NCI-H2227 (cell line): ENCODE data around the gene COL6A2.
"Not testable (repeated sequence)": the region's sequence is repeated elsewhere in the genome, so short reads cannot be mapped to it uniquely, and the experiment has no call there.

ENCODE experiments used
- DNase-seq: peaks from one replicate; lab custom pipeline; 2025; ENCODE audit not compliant: unreplicated experiment; lab: John Stamatoyannopoulos, UW

The COL6A2 gene

DNA sequence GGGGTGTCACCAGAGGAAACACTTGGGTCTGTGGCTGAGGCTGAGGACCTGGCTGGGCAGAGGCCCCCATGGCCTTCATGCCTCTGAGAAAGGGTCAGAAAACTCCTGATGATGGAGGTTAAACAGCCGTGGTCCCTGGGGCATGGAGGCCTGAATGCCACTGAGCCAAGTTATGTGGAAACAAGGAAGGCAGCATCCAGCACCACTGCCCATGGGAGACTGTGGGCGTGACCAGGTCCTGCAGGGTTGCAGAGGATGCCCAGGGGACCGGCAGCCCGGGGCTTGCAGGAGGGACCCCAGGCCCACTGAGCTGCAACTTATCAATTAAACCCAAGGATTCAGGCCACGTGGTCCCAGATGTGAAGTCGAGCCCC lies 18.9 kb upstream of the COL6A2 start:
- no peak for DNase-seq

DNA sequence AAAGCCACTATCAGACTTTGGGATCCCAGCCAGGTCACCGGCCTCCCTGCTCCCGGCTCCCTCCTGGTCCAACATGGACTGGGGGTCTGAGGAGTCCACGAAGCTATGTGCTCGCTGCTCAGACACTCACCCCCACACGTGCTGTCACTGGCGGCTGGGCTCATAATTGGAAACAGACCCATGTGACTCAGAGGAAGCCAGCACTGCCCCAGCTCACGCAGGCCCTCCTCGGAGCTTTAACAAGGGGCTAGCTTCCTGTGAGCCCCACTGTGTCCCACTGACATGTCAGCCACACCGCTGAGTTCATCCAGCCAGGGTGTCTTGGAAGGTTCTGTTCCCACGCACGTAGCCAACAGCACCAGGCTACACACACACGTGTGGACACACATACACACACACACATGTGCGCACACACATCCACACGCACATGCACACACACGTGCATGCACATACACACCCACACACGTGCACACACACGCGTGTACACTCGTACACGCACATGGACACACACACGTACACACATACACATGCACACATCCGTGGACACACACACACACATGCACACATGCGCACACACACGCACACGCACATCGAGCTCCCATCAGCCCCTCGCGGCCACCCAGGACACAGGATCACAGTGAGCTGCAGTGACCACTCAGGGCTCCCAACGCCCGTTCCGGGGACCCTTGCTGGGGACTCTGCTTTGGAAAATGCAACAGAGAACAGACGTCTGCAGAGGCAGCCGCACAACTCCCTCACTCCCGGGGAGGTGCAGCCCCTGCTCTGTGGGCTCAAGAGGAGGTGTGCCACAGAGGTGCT lies 18.4 kb upstream of the COL6A2 start:
- DNase-seq, result no peak

DNA sequence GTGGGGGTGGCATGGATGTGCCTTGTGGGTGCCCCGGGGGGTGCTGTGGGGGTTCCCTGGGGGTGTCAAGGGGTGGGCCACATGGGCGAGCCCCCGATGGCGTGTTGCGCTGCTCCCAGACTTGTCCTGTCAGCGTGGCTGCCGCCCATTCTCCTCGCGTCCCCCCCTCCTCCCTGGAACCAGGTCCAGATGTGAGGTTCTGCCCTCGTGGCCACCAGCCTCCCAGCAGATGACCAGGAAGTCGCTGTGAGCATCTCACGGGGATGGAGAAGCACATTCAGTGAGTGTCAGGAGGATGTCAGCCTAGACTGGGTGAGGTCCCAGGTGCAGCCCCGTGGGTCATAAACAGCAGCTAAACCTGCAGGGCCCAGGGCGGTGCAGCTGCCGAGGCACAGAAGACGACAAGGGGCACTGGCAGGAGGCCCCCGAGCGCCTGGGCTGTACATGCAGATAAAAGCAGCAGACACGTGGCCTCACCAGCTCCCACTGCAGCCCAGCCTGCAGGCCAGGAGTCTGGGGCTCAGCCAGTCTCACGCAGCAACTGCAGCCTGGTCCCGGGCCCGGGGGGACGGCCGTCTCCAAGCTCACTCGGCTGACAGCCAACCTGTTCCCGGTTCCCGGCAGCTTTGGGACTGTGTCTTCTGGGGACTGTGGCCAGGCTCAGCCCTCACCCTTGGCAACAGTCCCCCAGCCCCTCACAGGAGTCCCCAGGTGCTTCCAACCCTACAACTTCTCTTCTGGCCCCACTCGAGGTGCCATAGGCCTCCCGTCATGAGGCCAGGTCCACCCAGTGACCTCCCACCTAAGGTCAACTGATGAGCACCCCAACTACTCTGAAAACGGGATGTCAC lies 17.5 kb upstream of the COL6A2 start:
- no peak for DNase-seq

DNA sequence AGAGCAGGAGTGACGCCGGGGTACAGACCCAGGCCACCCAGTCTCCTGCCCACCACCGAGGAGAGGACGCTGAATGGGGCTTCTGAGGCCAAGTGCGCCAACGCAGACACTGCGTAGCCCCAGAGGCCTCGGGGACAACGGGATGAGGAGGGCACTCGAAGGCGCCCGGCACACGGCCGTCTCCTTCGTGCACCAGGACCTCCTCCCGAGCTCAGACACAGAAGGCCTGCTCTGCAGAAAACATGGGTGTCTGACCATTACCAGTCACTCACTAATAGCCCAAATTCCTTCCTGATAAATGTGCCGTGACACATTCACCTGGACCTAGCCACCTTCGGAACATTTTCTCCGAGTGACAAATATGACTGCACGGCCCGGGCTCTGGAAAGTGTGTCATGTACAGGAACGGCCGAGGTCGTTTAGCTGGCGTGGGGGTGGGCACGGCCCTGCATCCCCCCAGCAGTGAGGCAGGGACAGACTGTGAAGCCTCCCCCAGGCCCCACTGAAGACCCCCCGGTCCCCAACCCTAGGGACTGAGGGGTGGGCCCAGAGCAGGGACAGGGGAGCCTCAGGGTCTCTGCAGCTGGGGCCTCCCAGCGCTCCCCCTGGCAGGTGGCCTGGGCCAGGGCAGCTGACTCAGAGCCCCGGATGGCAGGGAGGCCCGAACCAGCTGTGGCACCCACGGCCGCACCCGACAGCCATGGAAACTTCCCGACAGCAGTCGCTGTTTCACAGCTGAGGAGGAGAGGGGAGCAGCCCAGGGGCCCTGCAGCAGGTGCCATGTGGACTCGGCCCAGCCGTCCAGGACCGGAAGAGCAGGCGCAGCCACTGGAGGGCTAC lies 16.7 kb upstream of the COL6A2 start:
- DNase-seq, result no peak

DNA sequence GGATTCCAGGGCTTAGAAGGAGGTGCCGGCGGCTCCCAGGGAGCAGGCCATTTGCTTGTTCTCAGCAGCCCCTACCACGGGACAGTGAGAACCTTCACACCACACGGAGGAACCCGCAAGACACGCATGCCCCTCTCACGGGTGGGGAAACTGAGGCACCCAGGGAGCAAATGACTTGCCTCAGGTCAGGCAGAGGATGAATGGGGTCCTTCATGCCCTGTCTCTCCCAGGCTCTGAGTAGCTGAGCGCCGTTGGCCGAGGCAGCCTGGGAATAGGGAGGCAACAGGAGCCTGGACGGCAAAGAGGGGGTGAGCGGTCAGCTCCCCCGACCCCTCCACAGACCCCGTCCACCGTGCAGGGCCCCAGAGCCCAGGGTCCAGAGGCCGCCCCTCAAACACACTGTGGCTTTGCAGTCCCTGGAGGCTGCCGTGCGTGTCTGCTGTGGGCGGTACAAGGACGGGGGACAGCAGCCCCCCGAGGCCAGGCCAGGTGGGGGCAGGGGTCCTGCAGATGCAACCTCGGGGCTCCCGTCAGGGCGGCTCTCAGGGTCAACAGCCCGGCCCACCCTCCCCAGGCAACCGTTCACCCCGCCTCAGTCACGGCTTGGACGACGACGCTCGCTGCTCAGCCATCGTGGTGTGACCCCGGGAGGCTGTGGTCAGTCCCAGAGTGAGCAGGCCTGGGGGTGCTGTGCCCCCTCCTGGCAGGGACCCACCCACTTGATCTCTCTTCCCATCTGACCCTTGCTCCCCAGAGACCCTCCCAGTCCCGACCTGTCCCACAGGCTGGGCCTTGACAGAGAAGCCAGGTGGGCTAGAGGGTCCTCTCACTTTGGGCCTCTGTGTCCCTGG lies 15.8 kb upstream of the COL6A2 start:
- DNase-seq, result no peak

DNA sequence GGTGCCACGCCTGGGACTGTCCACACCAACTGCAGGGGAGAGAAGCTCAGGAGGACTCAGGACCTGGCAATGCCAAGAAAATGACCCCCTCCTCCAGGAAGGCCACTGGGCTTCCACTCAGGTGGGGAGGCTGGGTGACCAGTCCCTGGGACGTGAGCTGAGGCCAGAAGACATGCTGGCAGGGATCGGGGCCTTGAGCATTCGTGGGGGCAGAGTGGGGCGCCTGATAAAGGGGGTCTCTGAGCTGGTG lies 15.3 kb upstream of the COL6A2 start:
- DNase-seq, result no peak

DNA sequence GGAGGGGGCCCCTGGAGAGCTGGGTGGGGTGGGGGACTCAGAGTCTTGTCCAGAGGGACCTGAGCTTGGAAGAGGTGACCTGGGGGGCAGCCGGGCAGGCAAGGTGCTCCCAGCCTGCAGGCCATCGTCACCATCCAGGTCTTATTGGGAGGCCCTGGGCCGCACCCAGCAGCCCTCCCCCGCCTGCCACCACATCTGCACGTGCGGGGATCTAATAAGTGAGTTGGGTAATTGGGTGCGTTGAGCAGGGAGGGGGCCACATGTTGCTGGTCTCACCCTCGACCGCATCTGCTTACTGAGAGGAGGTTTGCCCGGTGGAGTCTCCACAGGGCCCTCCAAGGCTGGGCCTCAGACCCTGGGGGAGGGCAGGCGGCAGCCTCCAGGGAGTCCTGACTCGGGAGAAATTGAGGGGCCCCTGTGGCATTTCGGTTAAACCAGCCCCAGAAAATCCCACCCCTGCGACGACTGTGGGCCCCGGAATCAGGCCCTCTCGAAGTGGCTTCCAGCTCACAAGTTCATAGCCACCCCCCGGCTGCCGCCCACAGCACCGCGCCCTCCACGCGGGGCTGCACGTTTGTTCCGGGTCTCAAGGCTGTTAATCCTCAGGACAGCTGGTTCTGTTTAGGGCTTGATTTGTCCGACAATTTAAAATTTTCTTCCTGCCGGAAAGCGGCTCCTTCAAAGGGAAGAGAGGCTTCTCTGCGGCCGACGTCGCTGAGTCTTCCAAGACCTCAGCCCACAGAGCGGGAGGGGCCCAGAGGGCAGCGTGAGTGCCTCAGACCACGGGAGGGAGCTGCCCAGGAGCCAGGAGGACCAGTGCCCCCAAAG lies 14.7 kb upstream of the COL6A2 start:
- DNase-seq, result no peak

DNA sequence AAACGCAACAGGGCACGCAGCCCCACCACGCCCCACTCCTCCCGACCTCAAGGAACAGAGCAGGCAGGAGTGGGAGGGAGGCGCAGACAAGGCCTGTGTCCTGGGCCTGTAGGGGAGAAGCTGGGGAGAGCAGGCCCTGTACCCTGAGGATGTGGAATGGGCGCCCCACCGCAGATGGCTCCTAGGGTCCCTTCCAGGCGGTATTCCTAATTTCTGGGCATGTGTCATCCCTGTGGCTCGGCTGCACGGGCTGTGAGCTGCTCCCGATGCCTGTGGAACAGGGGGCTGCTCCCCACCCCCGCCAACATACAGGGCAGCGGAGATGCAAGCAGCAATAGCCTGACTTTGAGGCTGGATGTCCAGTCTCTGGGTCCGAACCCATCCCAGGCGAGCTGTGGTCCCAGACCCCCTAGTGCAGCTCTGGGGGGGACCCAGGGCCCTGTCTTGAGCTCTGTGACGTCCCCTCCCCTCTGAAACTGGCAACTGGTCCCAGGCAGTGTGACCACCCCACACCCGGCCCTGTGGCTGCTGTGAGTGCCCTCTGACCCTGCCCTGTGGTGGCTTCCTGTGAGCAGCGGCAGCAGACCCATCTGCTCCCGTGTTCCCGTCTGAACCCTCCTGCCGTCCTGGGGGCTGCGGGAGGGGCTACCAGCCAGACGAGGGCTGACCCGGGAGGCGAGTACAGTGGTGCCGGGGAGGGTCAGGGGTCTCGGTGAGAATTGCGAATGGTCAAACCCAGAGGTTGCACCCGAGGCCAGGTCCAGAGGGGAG lies 13.9 kb upstream of the COL6A2 start:
- DNase-seq, result no peak

DNA sequence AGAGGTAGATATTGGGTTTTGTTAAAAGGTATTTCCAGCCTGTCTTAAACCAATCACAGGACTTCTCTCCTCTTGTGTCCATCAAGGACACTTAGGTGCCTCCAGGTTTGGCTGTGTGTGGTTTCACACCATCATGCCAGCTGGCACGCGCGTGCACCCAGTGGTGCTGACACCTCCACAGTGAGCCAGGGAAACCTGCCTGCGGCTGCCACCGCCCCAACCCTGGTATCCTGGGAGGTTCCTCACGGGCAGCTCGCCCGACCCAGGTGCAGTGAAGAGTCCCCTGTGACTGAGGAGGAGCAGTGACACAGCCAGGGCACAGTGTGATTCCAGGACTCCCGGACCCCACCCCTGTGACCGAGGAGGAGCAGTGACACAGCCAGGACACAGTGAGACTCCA lies 13.2 kb upstream of the COL6A2 start:
- DNase-seq, result no peak

DNA sequence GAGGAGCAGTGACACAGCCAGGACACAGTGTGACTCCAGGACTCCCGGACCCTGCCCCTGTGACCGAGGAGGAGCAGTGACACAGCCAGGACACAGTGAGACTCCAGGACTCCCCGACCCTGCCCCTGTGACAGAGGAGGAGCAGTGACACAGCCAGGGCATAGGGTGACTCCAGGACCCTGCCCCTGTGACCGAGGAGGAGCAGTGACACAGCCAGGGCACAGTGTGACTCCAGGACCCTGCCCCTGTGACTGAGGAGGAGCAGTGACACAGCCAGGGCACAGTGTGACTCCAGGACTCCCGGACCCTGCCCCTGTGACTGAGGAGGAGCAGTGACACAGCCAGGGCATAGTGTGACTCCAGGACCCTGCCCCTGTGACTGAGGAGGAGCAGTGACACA lies 12.7 kb upstream of the COL6A2 start:
- not testable (repeated sequence) for DNase-seq

DNA sequence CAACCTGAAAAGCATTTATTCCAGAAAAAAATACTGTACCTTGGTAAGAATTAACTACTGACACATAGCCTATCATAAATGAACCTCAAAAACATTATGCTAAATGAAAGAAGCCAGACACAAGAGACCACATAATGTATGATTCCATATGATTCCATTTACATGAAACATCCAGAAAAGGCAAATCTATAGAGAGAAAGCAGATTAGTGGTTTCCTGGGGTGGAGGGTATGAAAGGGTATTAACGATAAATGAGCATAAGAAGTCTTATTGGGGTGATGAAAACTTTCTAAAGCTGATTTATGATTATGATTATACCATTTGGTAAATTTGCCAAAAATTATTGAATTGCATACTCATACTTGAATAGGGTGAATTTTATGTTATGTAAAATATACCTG lies 10.3 kb upstream of the COL6A2 start:
- no peak for DNase-seq

DNA sequence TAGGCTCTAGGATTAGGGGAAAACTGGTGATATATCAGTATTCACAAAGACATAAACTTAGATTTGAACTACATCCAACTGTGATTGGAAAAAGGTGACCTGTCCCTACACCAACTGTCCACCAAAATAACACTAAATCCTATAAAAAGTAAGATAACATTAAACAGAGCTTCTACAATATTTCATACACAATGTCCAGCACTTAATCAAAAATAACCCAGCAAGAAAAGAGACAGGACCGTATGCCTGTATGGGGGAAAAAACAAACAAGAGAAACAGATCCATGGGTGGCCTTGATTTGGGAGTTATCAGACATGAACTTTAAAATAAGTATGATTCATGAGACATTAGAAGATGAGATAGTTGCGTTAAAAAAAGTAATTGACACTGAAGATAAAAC lies 9.7 kb upstream of the COL6A2 start:
- DNase-seq, result no peak

DNA sequence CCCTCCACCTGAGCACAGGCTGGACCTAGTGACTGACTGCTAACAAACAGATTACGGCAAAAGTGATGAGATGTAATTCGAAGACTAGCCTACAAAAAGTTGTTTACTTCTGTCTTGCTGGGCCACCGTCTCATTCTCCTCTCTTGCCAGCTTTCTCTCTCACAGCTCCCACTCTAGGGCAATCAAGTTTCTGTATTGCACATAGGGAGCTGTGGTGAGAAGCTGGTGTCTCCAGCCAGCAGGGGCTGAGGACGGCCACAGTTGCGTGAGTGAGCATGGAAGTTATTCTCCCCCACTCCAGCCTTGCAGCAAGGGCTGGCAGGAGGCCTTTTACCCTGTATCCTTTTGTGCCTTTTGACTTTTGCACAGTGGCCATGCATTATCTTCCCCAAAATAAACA lies 8.6 kb upstream of the COL6A2 start:
- DNase-seq, result no peak

DNA sequence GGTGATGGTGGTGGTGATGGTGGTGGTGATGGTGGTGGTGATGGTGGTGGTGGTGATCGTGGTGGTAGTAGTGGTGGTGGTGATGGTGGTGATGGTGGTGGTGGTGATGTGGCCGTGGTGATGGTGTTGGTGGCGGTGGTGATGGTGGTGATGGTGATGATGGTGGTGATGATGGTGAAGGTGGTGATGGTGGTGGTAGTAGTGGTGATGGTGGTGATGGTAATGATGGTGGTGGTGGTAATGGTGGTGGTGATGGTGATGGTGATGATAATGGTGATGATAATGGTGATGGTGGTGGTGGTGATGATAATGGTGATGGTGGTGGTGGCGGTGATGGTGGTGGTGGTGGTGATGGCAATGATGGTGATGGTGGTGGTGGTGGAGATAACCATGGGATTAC lies 6.8 kb upstream of the COL6A2 start:
- no peak for DNase-seq

DNA sequence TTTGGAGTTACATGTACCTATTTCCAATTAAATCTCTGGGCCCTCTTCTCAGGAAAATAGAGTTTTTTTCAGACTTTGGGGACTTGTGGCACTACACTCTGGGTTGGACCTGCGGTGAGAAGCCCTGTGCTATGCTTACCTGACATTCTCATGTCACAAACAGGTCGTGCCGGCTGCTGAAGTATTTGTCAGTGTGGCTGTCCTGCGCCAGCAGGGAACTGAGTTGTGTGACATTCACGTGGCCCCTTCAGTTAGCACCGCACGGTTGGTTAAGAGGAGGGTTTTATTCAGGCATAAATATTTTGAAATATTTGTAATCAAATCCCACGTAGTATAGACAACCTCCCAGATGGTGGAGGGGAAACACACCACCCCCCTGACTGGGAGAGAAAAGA lies 6.3 kb upstream of the COL6A2 start:
- no peak for DNase-seq

DNA sequence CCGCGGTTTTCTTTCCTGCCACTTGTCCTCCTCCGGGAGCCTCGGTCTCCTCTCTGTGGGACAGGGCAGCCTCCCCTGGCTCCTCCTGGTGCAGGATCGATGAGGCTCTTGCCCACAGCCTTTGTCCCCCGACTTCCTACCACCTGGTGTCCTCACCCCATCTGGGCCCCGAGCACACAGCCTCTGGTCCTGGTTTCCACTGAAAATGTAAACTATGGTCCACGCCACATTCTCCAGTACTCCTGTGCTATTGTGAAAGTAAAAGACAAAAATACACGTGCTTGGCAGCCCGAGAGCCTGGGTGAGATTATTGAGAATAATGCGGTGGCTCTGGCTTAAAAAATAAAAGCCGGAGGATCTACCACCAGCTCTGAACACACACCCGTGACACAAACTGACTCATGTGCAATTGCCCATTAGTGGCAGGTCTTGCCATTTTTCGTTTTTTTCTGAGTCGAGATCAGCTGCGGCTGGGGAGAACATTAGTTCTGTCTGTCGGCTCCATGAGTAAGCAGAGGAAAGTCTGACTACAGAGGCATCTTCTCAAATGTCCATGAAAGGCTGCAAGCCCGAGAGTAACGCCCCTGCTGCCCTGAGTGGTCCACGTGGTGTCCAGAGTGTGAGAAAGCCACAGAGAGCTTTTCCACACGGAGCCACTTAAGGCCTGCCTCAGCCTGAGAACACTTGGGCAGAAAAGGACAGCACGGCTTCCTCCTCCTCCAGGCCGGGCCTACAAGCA lies 5.7 kb upstream of the COL6A2 start:
- no peak for DNase-seq

DNA sequence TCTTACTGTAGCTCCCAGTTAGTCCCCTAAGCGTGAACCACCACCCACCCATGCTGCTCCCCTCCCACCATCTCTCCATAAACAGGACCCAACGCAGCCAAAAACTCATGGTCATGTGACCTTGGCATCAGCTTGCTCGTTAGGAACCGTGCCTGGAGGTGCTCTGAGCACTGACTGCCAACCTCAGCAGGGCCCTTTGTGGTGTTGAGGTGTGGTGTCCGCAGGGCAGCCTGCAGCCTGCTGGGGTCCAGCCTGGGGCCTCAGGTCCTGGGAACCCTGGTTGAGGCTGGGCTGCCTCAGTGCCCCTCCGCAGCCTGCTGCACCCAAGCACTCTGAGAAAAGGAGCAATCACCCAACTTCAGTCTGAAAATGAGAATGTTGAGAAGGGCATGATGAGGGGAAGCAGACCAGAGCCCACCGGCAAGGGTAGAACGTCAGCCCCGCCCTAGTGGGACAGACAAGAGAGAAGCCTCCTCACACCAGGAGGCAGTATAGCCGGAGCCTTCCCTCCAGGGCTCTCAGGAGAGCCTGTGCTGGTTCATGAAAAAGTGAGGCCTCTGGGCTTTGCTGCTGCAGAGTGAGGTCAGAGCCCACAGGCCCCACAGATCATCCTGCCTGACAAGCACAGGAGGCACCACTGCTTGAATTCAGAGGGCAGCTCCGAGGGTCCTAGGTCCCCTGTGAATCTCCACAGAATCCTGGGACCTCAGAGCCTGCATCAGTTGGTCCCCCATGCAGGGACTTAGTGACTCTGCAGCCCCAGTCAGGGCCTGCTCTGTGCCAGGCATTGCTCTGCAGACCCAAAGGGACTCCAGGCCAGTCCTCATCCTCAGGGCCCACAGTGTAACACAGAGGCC lies 4.9 kb upstream of the COL6A2 start:
- no peak for DNase-seq
